GM19023 (cell line): ENCODE results near the gene NBAS.
"Not testable (repeated sequence)": the region's sequence is repeated elsewhere in the genome, so short reads cannot be mapped to it uniquely, and the experiment has no call there.

Experiments
- ATAC-seq: cut with Tn5 transposase; IDR thresholded peaks from one replicate; pipeline ENCODE4 v1.9.1; 2021; ENCODE audit warnings: mild to moderate bottlenecking, moderate library complexity; ENCODE audit not compliant: unreplicated experiment

Gene NBAS

DNA sequence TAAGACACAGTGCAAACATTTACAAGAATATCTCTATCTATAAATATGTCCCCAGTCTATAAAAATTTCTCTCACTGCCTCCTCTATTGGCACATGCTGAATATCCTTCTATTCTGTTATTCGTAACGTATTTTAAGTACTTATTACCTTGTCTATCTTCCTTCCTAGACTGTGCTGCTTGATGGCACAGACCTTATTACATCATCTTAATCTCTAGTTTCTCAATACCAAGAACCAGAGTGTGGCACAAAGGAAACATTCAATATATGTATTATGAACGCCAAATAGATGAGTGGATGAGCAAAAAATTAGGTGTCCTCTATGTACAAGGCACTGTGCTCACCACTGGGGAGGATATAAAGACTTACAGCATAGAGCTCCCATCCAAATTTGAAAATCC, 282.8 kb downstream of the NBAS start:
- ATAC-seq: no peak

DNA sequence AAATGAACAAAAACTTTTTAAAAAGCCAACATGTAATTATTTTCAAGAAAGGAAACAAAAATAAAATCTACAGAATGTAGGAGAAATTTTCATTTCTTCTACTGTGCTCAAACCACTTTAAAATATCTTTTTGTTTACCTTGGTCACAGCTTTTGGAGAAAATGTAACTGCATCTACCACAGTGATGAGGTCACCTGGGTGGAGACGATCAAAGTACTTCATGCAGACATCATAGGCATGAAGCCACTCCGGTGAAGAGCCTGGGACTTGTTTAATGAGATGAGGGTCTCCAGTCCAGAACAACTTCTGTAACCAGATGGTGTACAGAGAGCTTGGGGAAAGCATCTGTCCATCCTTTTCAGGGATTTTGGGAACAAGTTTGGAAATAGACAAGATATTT, 285.8 kb downstream of the NBAS start:
- no peak for ATAC-seq

DNA sequence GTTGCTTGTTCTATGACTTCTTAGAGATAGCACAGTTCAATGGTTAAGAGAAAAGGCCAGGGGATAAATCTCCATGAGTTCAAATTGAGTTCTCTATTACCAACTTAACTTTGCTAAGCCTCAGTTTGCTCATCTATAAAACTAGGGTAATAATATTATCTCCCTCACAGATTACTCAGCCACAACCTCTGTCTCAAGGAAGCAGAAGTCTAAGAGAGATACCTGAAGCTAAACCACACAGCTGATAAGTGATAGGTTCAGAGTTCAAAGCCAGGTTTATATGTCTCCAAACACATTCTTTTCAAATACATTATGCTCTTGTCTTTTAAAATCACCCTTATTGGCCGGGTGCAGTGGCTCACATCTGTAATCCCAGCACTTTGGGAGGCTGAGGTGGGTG, 287.7 kb downstream of the NBAS start:
- no peak for ATAC-seq

DNA sequence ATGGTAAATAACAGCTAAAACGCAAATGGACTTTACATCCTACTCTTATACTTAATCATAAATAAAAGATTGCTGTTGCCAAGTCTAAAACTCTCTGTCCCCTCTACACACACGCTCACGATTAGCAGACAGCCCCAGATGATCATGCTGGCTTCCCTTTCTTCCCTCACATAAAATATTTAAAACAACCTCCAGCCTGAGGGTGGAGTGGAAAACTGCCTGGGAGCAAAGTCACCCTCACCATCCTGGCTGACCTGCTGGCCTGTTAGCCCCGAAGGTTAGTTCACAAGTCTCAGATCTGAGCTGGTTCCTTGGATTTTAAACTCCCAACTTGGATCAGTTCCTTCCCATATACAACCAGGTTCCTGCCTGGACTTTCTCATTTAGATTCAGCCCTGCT, 288.2 kb downstream of the NBAS start:
- no peak for ATAC-seq

DNA sequence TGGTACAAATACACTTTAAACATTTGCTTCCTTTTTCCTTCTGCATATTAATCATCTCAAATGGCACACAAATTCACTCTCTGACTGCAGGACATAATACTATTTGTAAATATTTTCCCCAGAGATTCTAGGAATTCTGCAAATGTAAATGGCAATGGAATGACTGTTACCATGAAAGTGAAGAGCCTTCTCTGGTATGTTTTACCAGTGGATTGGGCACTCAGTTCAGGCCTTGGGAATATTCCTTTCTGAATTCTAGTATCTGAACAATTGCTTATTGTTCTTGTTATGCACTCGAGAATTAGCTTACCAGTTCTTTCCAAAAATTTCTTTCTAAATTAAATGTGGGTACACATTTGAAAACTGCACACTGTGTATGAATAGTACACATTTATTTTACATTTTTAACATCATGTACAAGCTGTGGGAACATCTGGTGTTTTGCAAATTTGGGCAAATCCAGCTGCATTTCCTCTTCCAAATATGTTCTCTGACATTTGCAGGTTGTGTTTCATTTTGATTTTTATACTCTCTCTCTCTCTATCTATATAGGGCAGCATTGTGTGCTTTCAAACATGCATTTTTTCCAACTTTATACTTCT, 289.1 kb downstream of the NBAS start:
- ATAC-seq: no peak

GRCh38 chr2:15271276-15271675, 289.9 kb downstream of the NBAS start:
- no peak for ATAC-seq

- ATAC-seq: no peak
Measured at GRCh38 chr2:15269043-15269442, 292.1 kb downstream of the NBAS start.

GRCh38 chr2:15265889-15266288, 295.2 kb downstream of the NBAS start:
- no peak for ATAC-seq

DNA sequence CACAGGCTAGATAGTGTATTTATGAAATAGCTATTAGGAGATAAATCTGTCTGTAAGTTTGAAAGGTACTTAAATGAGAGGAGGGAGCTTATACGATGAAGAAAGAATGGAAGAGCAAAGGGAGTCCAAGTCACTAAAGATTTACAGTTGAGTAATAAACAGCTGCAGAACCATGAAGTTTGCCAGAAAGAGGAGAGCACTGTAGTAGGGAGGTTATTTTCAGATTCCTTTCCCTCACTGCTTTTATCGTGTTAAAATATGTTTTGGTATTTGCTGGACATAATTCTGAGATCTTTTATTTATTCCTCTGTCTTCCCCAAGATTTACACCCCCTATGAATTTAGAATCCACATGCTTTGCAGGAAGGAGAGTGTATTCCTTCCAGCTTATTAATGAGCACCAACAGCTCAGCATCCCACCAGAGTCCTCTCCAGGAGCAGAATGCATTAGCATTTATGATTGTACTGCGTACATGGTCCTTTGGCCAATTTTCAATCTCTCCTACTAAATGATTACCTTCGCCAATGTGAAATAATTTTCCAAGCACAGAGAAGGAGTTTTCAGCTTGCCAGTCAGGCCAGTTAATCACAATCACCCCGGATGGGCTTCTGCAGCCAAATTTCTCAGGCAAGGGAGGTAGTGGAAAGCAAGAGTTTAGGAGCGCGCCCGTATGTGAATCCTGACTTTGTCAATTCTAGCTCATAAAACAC, 297.0 kb downstream of the NBAS start:
- no peak for ATAC-seq

- no peak for ATAC-seq
Measured at GRCh38 chr2:15262792-15263191, 298.3 kb downstream of the NBAS start.

- ATAC-seq: no peak
Measured at GRCh38 chr2:15260835-15261234, 300.3 kb downstream of the NBAS start.

DNA sequence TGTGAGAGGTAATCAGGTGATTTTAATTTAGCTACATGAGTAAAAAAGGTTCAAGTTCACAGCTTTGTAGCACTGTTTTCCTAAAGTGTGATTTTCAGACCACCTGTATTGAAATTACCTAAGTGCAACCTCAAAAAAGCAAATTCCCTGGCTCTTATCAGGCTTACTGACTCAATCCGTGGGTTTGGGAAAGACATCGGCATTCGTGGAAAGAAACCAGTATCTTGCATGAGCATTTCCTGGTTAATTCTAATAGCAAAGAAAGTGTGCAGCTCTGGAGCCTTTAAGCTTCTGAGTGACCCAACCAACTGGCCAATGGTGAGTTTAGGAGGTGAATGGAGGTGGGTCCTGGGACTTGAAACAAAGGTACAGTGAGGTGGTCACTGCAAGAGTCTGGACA, 300.9 kb downstream of the NBAS start:
- no peak for ATAC-seq

DNA sequence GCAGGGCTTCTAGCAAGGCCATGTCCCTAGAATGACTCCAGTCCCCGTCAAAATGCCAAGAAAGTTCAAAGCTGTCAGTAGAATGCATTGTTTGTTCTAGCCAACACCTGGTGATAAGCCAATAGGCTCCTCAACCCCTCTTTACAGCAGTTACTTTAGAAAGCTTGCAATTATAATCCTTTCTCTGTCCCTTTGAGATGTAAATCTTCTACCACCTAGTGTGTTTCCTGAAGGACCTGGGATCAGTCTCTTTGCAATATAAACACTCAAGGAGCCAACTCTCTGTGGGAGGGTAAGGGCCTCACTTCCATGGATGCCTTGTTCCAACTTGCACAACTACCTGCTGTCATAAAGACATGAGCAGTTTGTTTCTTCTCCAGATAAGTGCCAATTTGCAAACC, 301.8 kb downstream of the NBAS start:
- no peak for ATAC-seq

GRCh38 chr2:15258385-15258784, 302.7 kb downstream of the NBAS start:
- ATAC-seq: not testable (repeated sequence)

GRCh38 chr2:15253835-15254286, 307.3 kb downstream of the NBAS start:
- no peak for ATAC-seq

DNA sequence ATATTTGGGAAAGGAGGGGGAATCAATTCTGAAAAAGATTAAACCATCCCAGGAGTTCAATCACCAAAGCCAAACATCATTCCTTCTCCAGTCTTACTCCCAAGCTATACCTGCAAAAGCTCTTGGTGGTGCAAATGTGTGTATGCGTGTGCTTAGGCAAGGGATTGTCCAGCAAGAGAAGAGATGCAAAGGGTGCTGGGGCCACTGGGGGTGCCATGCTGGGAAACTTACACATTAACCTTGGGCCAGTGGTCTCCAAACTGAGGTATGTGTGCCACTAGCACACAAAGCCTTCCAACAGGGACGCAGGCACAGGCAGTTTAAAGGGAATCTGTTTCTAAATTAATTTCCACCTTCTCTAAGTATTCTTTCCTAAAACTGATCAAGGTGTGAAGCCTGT, 307.9 kb downstream of the NBAS start:
- ATAC-seq: no peak

GRCh38 chr2:15251753-15252152, 309.4 kb downstream of the NBAS start:
- ATAC-seq: no peak

DNA sequence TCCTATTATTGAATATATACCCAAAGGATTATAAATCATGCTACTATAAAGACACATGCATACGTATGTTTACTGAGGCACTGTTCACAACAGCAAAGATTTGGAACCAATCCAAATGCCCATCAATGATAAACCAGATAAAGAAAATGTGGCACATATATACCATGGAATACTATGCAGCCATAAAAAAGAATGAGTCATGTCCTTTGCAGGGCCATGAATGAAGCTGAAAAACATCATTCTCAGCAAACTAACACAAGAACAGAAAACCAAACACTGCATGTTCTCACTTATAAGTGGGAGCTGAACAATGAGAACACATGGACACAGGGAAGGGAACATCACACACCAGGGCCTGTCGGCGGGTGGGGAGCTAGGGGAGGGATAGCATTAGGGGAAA, 310.2 kb downstream of the NBAS start:
- ATAC-seq: not testable (repeated sequence)

DNA sequence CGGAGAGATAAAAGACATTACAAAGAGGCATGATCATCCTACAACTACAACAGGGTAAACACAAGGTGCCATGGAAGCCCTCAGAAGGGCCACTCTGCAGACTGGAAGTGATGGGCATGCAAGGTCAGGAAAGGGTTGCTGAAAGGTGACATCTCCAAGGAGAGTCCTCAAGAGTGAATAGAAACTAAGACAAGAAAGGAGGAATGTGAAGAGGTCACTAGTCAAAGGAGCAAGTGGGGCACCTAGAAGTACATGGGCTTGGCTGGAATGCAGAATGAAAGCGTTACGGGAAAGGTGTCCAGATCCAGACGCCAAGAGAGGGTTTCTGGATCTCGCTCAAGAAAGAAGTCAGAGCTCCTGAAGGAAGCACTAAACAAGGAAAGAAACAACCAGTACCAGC, 314.3 kb downstream of the NBAS start:
- no peak for ATAC-seq

DNA sequence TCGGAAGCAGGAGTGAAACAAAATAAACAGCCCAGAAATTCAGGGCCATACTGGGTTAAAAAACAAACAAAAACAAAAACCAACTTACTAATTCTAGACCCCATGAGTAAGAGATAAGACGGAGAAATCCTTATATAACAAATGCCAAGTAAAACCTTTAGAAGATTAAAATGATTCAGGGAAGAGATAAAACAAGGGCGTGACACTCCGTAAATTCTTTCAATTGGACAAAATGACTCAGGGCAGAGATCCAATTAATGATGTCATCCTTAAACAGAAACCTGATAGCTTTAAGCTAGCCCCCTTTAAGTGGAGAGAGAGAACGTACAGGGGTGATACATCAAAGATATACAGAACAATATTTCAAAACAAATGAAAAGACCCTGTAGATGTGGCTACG, 317.4 kb downstream of the NBAS start:
- no peak for ATAC-seq

DNA sequence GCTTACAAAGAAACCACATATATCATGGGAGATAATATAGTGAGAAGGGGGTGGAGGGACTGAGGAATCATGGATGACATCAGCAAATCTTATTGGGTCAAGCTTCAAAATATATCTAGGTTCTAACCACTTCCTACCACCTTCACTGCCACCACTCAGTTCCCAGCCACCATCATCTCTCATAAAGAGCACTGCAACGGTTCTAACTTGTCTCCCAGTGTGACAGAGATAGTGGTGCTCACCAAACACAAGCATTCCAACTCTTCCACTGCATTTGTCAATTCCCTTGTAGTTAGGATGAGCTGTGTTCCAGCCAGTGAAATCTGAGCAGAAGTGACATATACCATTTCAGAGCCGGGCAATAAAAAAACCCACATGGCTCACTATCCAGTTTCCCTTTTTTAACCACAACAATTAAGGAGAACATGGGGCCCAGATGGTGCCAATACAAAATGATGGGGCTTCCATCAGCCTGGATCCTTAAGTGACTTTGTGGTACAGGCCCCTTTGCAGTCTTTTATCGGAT, 318.1 kb downstream of the NBAS start:
- ATAC-seq: no peak

DNA sequence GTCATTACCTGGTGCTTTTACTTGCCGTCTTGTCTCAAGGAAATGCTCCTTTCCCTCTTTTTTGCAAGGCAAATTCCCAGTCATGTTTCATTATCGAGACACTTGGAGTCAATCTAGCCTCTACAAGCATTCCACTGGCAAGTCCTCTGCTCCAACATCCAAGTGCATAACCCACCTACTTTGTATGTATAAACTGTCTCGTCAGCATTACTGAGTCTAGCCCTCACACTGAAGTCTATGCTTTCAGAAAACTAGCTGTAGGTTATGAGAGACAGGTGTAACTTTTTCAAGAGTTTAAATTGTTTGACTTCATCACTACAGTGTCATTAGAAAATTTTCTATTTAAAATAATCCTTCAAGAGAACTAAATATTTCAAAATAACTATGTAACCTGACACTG, 319.2 kb downstream of the NBAS start:
- ATAC-seq: no peak

GRCh38 chr2:15241201-15241600, 319.9 kb downstream of the NBAS start:
- ATAC-seq: no peak
